Gastrocnemius medialis (tissue), 4 donors: ENCODE data around the gene AGRN. TPM values are rescaled to one million over a fixed set of nuclear protein-coding genes. Genes with fewer than 3 reads are reported as not detected.

ENCODE experiments used
- ATAC-seq, 2 donors: fragments of 150-250 bp; one replicate each; pipeline ENCODE4 v1.9.1; 2016
- DNase-seq, 2 donors: peaks; one replicate each; pipeline ENCODE4 v3.0.0-alpha.2; 2019
- H3K27ac ChIP-seq, 4 donors: fragments of 200-600 bp; sonication (generic); 1 replicate in 1 of 4; 2 replicates in 3 of 4; pipeline ENCODE4 v1.5.1; 2016 to 2018; ENCODE audit warnings: mild to moderate bottlenecking in 2 of 4, moderate library complexity in 1 of 4
- H3K27me3 ChIP-seq, 3 donors: fragments of 200-600 bp; sonication (generic) in 2 of 3; 1 replicate in 1 of 3; 2 replicates in 2 of 3; pipeline versions ENCODE4 v1.5.1 to v1.6.0; 2016 to 2019; ENCODE audit warnings: mild to moderate bottlenecking in 1 of 3, moderate library complexity in 1 of 3
- H3K36me3 ChIP-seq, 2 donors: fragments of 200-600 bp; sonication (generic) in 1 of 2; one replicate each; pipeline ENCODE4 v1.5.1; 2017 to 2018
- H3K4me1 ChIP-seq, 2 donors: fragments of 200-600 bp; sonication (generic) in 1 of 2; one replicate each; pipeline ENCODE4 v1.5.1; 2016 to 2017; ENCODE audit warnings: mild to moderate bottlenecking in 2 of 2
- H3K4me3 ChIP-seq, 4 donors: fragments of 200-600 bp; sonication (generic) in 3 of 4; 1 replicate in 1 of 4; 2 replicates in 3 of 4; pipeline ENCODE4 v1.5.1; 2016 to 2019; ENCODE audit warnings: mild to moderate bottlenecking in 2 of 4
- H3K9me3 ChIP-seq, 3 donors: fragments of 200-600 bp; sonication (generic) in 2 of 3; 1 replicate in 1 of 3; 2 replicates in 2 of 3; pipeline ENCODE4 v1.5.1; 2016 to 2019
- CTCF ChIP-seq, 5 experiments: fragments of 450-650 bp in 3 of 5; fragments of 200-600 bp in 2 of 5; sonication (generic) in 2 of 5; IDR thresholded peaks in 4 of 5; conservative IDR thresholded peaks in 1 of 5; 1 replicate in 4 of 5; 2 replicates in 1 of 5; pipeline ENCODE4 v1.5.1; 2016 to 2019; ENCODE audit warnings: antibody characterized with exemption in 5 of 5, mild to moderate bottlenecking in 3 of 5, moderate library complexity in 3 of 5
- POLR2A ChIP-seq, 2 donors: fragments of 450-650 bp; IDR thresholded peaks; one replicate each; pipeline ENCODE4 v1.6.1; 2017; ENCODE audit warnings: antibody characterized with exemption in 2 of 2, mild to moderate bottlenecking in 2 of 2, moderate library complexity in 2 of 2
- in situ Hi-C, 4 donors: fragments of 200-750 bp; cut with MboI; loops; one replicate each; pipeline versions ENCODE4 v1.15.0 to v1.8.0; 2017; ENCODE audit warnings: low sequenced_read_pairs in 4 of 4
- intact Hi-C: fragments of 100-400 bp; cut with DNase I; formaldehyde crosslinking; loops from one replicate; pipeline ENCODE4 v1.15.1; 2023; ENCODE audit warnings: low total_unique reads
- total RNA-seq, 4 donors: library from RNA; depleted of rRNA; stranded (reverse); fragments of >200 nt; gene quantifications; one replicate each; pipeline versions ENCODE4 v1.1.0 to v1.2.3, GENCODE V29; 2016

AGRN gene
- total RNA-seq, 4 donors from 2014 or later = 2.0 to 3.8 (median 3.1) TPM

GRCh38 chr1:1053022-1053421 lies 33.1 kb downstream of the AGRN start:
- TF ChIP-seq CTCF (IDR thresholded peaks at IDR 0.05 in 4 of 5, conservative IDR thresholded peaks at IDR 0.05 in 1 of 5) = no peak
- TF ChIP-seq POLR2A (IDR thresholded peaks at IDR 0.05) = no peak
- in situ Hi-C loops = no loop called here
- H3K9me3 ChIP-seq = no peaks in the 10 kb centered on the region
- H3K4me3 ChIP-seq = no peak overlapping the region
- intact Hi-C loops = no loop called here
- H3K36me3 ChIP-seq = no peaks in the 10 kb centered on the region
- H3K4me1 ChIP-seq = no peaks in the 10 kb centered on the region
- no peak overlapping the region for H3K27ac ChIP-seq
- ATAC-seq = no peak
- peaks cover 1 to 3% (median 1%) of the 10 kb centered on the region in 3 donors for H3K27me3 ChIP-seq
- DNase-seq = no peak

GRCh38 chr1:1053682-1054081 lies 33.8 kb downstream of the AGRN start:
- intact Hi-C loops (no loop called here), in situ Hi-C loops (no loop called here)
- Histone ChIP-seq H3K4me3 (no peak overlapping the region), H3K36me3 (no peaks in the 10 kb centered on the region), H3K27ac (no peak overlapping the region), H3K9me3 (no peaks in the 10 kb centered on the region), H3K4me1 (peaks cover under 1 to 2% of the 10 kb centered on the region in 2 donors), H3K27me3 (peaks cover 8 to 10% (median 8%) of the 10 kb centered on the region in 3 donors)
- no peak for TF ChIP-seq CTCF (IDR thresholded peaks at IDR 0.05 in 4 of 5, conservative IDR thresholded peaks at IDR 0.05 in 1 of 5)
- TF ChIP-seq POLR2A (IDR thresholded peaks at IDR 0.05) = no peak
- DNase-seq (no peak), ATAC-seq (no peak)

GRCh38 chr1:1054099-1054700 lies 34.3 kb downstream of the AGRN start:
- Histone ChIP-seq H3K4me3 (no peak overlapping the region), H3K27me3 (peaks cover 12 to 13% (median 12%) of the 10 kb centered on the region in 3 donors), H3K4me1 (peaks cover 3 to 7% of the 10 kb centered on the region in 2 donors), H3K36me3 (no peaks in the 10 kb centered on the region), H3K27ac (no peak overlapping the region), H3K9me3 (no peaks in the 10 kb centered on the region)
- DNase-seq (no peak), ATAC-seq (no peak)
- intact Hi-C loops = no loop called here
- TF ChIP-seq POLR2A (IDR thresholded peaks at IDR 0.05) (no peak), CTCF (IDR thresholded peaks at IDR 0.05 in 4 of 5, conservative IDR thresholded peaks at IDR 0.05 in 1 of 5) (no peak)
- in situ Hi-C loops = no loop called here

- TF ChIP-seq POLR2A (IDR thresholded peaks at IDR 0.05) (no peak), CTCF (IDR thresholded peaks at IDR 0.05 in 4 of 5, conservative IDR thresholded peaks at IDR 0.05 in 1 of 5) (no peak)
- no peak for DNase-seq
- in situ Hi-C loops (no loop called here), intact Hi-C loops (no loop called here)
- no peak overlapping the region for H3K27ac ChIP-seq
- ATAC-seq = no peak
- no peak overlapping the region for H3K4me3 ChIP-seq
- no peaks in the 10 kb centered on the region for H3K36me3 ChIP-seq
- H3K27me3 ChIP-seq = peaks cover 15 to 17% (median 16%) of the 10 kb centered on the region in 3 donors
- no peaks in the 10 kb centered on the region for H3K9me3 ChIP-seq
- H3K4me1 ChIP-seq = peaks cover 7 to 12% of the 10 kb centered on the region in 2 donors
Measured at GRCh38 chr1:1054971-1055370, 35.1 kb downstream of the AGRN start.
